Iris pigment epithelial cell (primary cell): ENCODE data around the gene EPHA6.
A peak's percentile ranks its signal among the peaks of the same experiment; 100 is the strongest.

Experiments used
- DNase-seq: peaks from one replicate; pipeline ENCODE4 v3.0.0-alpha.2; 2011; ENCODE audit warnings: low read depth

The EPHA6 gene

GRCh38 chr3:97646932-97647331 lies 832.5 kb downstream of the EPHA6 start:
- DNase-seq, result no peak

GRCh38 chr3:97647441-97647982 lies 833.1 kb downstream of the EPHA6 start:
- no peak for DNase-seq

GRCh38 chr3:97655971-97656370 lies 841.6 kb downstream of the EPHA6 start:
- no peak for DNase-seq

- DNase-seq, result no peak
These were observed 842.2 kb downstream of the EPHA6 start for GRCh38 chr3:97656638-97657037.

- DNase-seq, result peak; percentile 23
These were observed 844.4 kb downstream of the EPHA6 start for GRCh38 chr3:97658668-97659285.

GRCh38 chr3:97662264-97662663 lies 847.9 kb downstream of the EPHA6 start:
- no peak for DNase-seq

- no peak for DNase-seq
These were observed 848.4 kb downstream of the EPHA6 start for GRCh38 chr3:97662762-97663161.

GRCh38 chr3:97665896-97666295 lies 851.5 kb downstream of the EPHA6 start:
- no peak for DNase-seq

- DNase-seq, result no peak
These were observed 856.6 kb downstream of the EPHA6 start for GRCh38 chr3:97670952-97671351.

- DNase-seq, result no peak
These were observed 859.1 kb downstream of the EPHA6 start for GRCh38 chr3:97673357-97673997.

GRCh38 chr3:97674461-97674860 lies 860.1 kb downstream of the EPHA6 start:
- no peak for DNase-seq

GRCh38 chr3:97680210-97680609 lies 865.8 kb downstream of the EPHA6 start:
- no peak for DNase-seq

GRCh38 chr3:97680696-97681095 lies 866.3 kb downstream of the EPHA6 start:
- no peak for DNase-seq

GRCh38 chr3:97684490-97684889 lies 870.1 kb downstream of the EPHA6 start:
- no peak for DNase-seq

GRCh38 chr3:97686258-97686657 lies 871.9 kb downstream of the EPHA6 start:
- DNase-seq, result no peak

GRCh38 chr3:97687734-97688133 lies 873.3 kb downstream of the EPHA6 start:
- no peak for DNase-seq

- DNase-seq, result no peak
These were observed 874.7 kb downstream of the EPHA6 start for GRCh38 chr3:97689111-97689510.

GRCh38 chr3:97689962-97690361 lies 875.6 kb downstream of the EPHA6 start:
- no peak for DNase-seq

GRCh38 chr3:97691354-97691753 lies 877.0 kb downstream of the EPHA6 start:
- no peak for DNase-seq

- no peak for DNase-seq
These were observed 878.0 kb downstream of the EPHA6 start for GRCh38 chr3:97692389-97692788.

- DNase-seq, result no peak
These were observed 878.4 kb downstream of the EPHA6 start for GRCh38 chr3:97692831-97693230.

GRCh38 chr3:97694876-97695275 lies 880.5 kb downstream of the EPHA6 start:
- DNase-seq, result no peak

- no peak for DNase-seq
These were observed 884.3 kb downstream of the EPHA6 start for GRCh38 chr3:97698691-97699090.

- no peak for DNase-seq
These were observed 885.5 kb downstream of the EPHA6 start for GRCh38 chr3:97699889-97700288.
